ENCODE measurements around the gene DTWD1. TPM values are rescaled to one million over a fixed set of nuclear protein-coding genes. Genes with fewer than 3 reads are reported as not detected.
"Not testable (repeated sequence)": the region's sequence is repeated elsewhere in the genome, so short reads cannot be mapped to it uniquely, and the experiment has no call there.

Gene DTWD1
- 9.8 TPM for total RNA-seq

- DNase-seq (ENCODE audit: low spot score) = peak; percentile 98
Observed at GRCh38 chr15:49620658-49621368, at the start of gene DTWD1, which contains the start of gene FAM227B. TSS of gene DTWD1 (plus strand) at chr15:49621048. CDS start at chr15:49625168, 4,120 bp downstream. TSS of gene FAM227B (minus strand) at chr15:49620818. CDS start at chr15:49615171, 5,647 bp downstream.

GRCh38 chr15:49573421-49573820 lies 47.4 kb upstream of the DTWD1 start:
- ATAC-seq (no peak), DNase-seq (ENCODE audit: low spot score) (no peak)

More at GRCh38 chr15:49620658-49621368, at the start of gene DTWD1, which contains the start of gene FAM227B:
- peak; percentile 98 for ATAC-seq

GRCh38 chr15:49589030-49589429 lies 31.8 kb upstream of the DTWD1 start:
- DNase-seq (ENCODE audit: low spot score) (no peak), ATAC-seq (no peak)

- not testable (repeated sequence) for DNase-seq (ENCODE audit: low spot score); ATAC-seq
Observed at GRCh38 chr15:49592829-49593316, 28.0 kb upstream of the DTWD1 start.

GRCh38 chr15:49604625-49605409 lies 16.0 kb upstream of the DTWD1 start:
- DNase-seq (ENCODE audit: low spot score) (no peak), ATAC-seq (no peak)

GRCh38 chr15:49605588-49605987 lies 15.3 kb upstream of the DTWD1 start:
- no peak for DNase-seq (ENCODE audit: low spot score)
- ATAC-seq = no peak

GRCh38 chr15:49606594-49606993 lies 14.3 kb upstream of the DTWD1 start:
- ATAC-seq = no peak
- no peak for DNase-seq (ENCODE audit: low spot score)

GRCh38 chr15:49610157-49610918 lies 10.5 kb upstream of the DTWD1 start:
- DNase-seq (ENCODE audit: low spot score) (no peak), ATAC-seq (no peak)

GRCh38 chr15:49612240-49612639 lies 8.6 kb upstream of the DTWD1 start:
- not testable (repeated sequence) for DNase-seq (ENCODE audit: low spot score); ATAC-seq

- DNase-seq (ENCODE audit: low spot score) (no peak), ATAC-seq (no peak)
Observed at GRCh38 chr15:49619226-49619625, 1.6 kb upstream of the DTWD1 start.

GRCh38 chr15:49620199-49620598 lies 649 bp upstream of the DTWD1 start:
- DNase-seq (ENCODE audit: low spot score) = no peak
- peak; percentile 40 for ATAC-seq

GRCh38 chr15:49621401-49621811 lies 558 bp downstream of the DTWD1 start:
- no peak for ATAC-seq
- no peak for DNase-seq (ENCODE audit: low spot score)

GRCh38 chr15:49621887-49622286 lies 1.0 kb downstream of the DTWD1 start:
- no peak for ATAC-seq

GRCh38 chr15:49622561-49622960 lies 1.7 kb downstream of the DTWD1 start:
- no peak for ATAC-seq
- DNase-seq (ENCODE audit: low spot score) = no peak

More at GRCh38 chr15:49621887-49622286, 1.0 kb downstream of the DTWD1 start:
- DNase-seq (ENCODE audit: low spot score) = no peak

GRCh38 chr15:49624056-49624455 lies 3.2 kb downstream of the DTWD1 start:
- no peak for ATAC-seq
- DNase-seq (ENCODE audit: low spot score) = no peak

GRCh38 chr15:49625460-49626036 lies 4.7 kb downstream of the DTWD1 start:
- no peak for ATAC-seq
- no peak for DNase-seq (ENCODE audit: low spot score)

- no peak for DNase-seq (ENCODE audit: low spot score)
- ATAC-seq = no peak
Observed at GRCh38 chr15:49627407-49627877, 6.6 kb downstream of the DTWD1 start.

- DNase-seq (ENCODE audit: low spot score) = no peak
- no peak for ATAC-seq
Observed at GRCh38 chr15:49628379-49628778, 7.5 kb downstream of the DTWD1 start.

GRCh38 chr15:49637857-49638256 lies 17.0 kb downstream of the DTWD1 start:
- no peak for ATAC-seq
- no peak for DNase-seq (ENCODE audit: low spot score)

- peak; percentile 75 for ATAC-seq
Observed at GRCh38 chr15:49644364-49644794, 23.5 kb downstream of the DTWD1 start.

More at GRCh38 chr15:49644364-49644794, 23.5 kb downstream of the DTWD1 start:
- no peak for DNase-seq (ENCODE audit: low spot score)

All from left lobe of liver (tissue), 2 donors.